GM21737 (cell line): Measurements from ENCODE around the gene CCDC40.

ENCODE experiments used
- ATAC-seq: cut with Tn5 transposase; IDR thresholded peaks from one replicate; pipeline ENCODE4 v1.9.1; 2021; ENCODE audit warnings: mild to moderate bottlenecking, moderate library complexity; ENCODE audit not compliant: unreplicated experiment

CCDC40 gene

GRCh38 chr17:80018917-80019651 lies 17.4 kb upstream of the CCDC40 start:
- no peak for ATAC-seq

GRCh38 chr17:80021600-80021999 lies 14.8 kb upstream of the CCDC40 start:
- ATAC-seq = no peak

- ATAC-seq = no peak
These were observed 12.8 kb upstream of the CCDC40 start for GRCh38 chr17:80023481-80024205.

- ATAC-seq = no peak
These were observed 12.1 kb upstream of the CCDC40 start for GRCh38 chr17:80024206-80024972.

GRCh38 chr17:80025140-80025539 lies 11.3 kb upstream of the CCDC40 start:
- ATAC-seq = no peak

- ATAC-seq = no peak
These were observed 10.6 kb upstream of the CCDC40 start for GRCh38 chr17:80025796-80026195.

GRCh38 chr17:80026359-80027042 lies 9.9 kb upstream of the CCDC40 start:
- ATAC-seq = no peak

GRCh38 chr17:80027043-80027435 lies 9.4 kb upstream of the CCDC40 start:
- no peak for ATAC-seq

GRCh38 chr17:80028030-80028429 lies 8.4 kb upstream of the CCDC40 start:
- ATAC-seq = no peak

- ATAC-seq = no peak
These were observed 7.0 kb upstream of the CCDC40 start for GRCh38 chr17:80029258-80029974.

- ATAC-seq = no peak
These were observed 5.6 kb upstream of the CCDC40 start for GRCh38 chr17:80030730-80031410.

GRCh38 chr17:80031691-80032430 lies 4.6 kb upstream of the CCDC40 start:
- no peak for ATAC-seq

GRCh38 chr17:80032614-80033171 lies 3.7 kb upstream of the CCDC40 start:
- ATAC-seq = no peak

- no peak for ATAC-seq
These were observed 2.6 kb upstream of the CCDC40 start for GRCh38 chr17:80033840-80034239.

- ATAC-seq = no peak
These were observed 1.4 kb upstream of the CCDC40 start for GRCh38 chr17:80034791-80035686.

GRCh38 chr17:80035687-80035936 lies 830 bp upstream of the CCDC40 start, which contains the start of gene TBC1D16:
Gene TBC1D16, minus strand, starts transcription at chr17:80035872. Its CDS starts 22,325 bp downstream, at chr17:80013547.
- no peak for ATAC-seq

- no peak for ATAC-seq
These were observed 454 bp downstream of the CCDC40 start for GRCh38 chr17:80036715-80037477.
